Upper lobe of right lung (tissue), 1 donor: ENCODE data around the gene CHST3. TPM values are rescaled to one million over a fixed set of nuclear protein-coding genes. Genes with fewer than 3 reads are reported as not detected.
A peak's percentile ranks its signal among the peaks of the same experiment; 100 is the strongest.

ENCODE experiments used
- ATAC-seq: fragments of 200-7000 bp; cut with Tn5 transposase; one replicate; pipeline ENCODE4 v1.9.1; 2020; ENCODE audit warnings: mild to moderate bottlenecking, moderate library complexity
- DNase-seq: peaks from one replicate; pipeline ENCODE4 v3.0.0-alpha.2; 2020
- H3K27ac ChIP-seq: fragments of 200-600 bp; one replicate; pipeline ENCODE4 v1.8.0; 2022
- H3K27me3 ChIP-seq: fragments of 200-600 bp; one replicate; pipeline ENCODE4 v1.8.0; 2022; ENCODE audit warnings: mild to moderate bottlenecking
- H3K36me3 ChIP-seq: fragments of 200-600 bp; one replicate; pipeline ENCODE4 v1.8.0; 2022
- H3K4me1 ChIP-seq: fragments of 200-600 bp; one replicate; pipeline ENCODE4 v1.8.0; 2022
- H3K4me3 ChIP-seq: fragments of 200-600 bp; one replicate; pipeline ENCODE4 v1.8.0; 2022; ENCODE audit warnings: mild to moderate bottlenecking
- H3K9me3 ChIP-seq: fragments of 200-600 bp; one replicate; pipeline ENCODE4 v1.8.0; 2022
- CTCF ChIP-seq: fragments of 200-600 bp; IDR thresholded peaks from one replicate; pipeline ENCODE4 v1.8.0; 2022; ENCODE audit warnings: antibody characterized with exemption
- intact Hi-C: fragments of 100-400 bp; cut with DNase I; formaldehyde crosslinking; loops from one replicate; pipeline ENCODE4 v1.11.0; 2022
- total RNA-seq: library from RNA; stranded (reverse); fragmentation: NEBNext Ultra II Directional; extraction: Animal tissue kit (Norgen Biotek cat#: 25700); gene quantifications from one replicate; pipeline ENCODE4 v1.2.1, GENCODE V29; 2021
- donor health status: DM: no; HTN: yes; CAD: no; lungs with severe emphysema.

CHST3 gene
- total RNA-seq, 1 donor from 2014 or later = 15.6 TPM

DNA sequence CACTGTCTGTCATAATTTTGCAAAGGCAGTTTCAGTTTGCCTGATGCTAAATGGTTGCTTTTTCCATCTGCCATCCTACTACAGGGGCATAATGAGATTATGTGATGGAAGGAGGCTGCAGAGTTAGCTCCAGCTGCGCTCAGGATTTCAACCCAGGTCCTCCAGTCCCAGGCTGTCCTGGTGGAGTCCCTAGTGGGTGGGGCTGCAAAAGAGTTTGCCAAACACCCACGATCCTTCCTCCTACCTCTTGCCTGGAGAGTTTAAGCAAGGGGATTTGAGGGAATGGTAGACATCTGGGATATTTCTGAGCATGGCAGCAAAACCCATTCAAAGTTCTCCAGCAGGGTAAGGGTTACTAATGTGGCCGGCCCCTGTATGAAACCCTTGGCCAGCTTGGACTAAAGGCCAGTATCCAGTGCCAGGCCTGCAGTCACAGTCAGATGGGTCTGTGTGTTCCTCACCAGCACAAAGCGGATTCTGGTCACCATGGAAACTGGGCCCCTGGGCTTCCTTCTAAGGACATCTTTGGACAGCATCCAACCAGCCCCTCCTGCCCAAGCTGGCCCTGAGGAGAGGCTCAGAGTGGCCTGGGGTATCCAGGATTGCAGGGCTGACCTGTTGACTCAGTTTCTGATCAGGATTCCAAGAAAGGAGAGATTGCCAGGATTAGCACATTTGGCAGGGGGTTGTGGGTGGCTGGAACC, 42.7 kb upstream of the CHST3 start:
- intact Hi-C loops = no loop called here
- Histone ChIP-seq H3K4me1 (peaks cover 3% of the 10 kb centered on the region), H3K4me3 (no peak overlapping the region), H3K9me3 (no peaks in the 10 kb centered on the region), H3K27ac (no peak overlapping the region), H3K27me3 (no peaks in the 10 kb centered on the region), H3K36me3 (no peaks in the 10 kb centered on the region)
- no peak for ATAC-seq
- no peak for TF ChIP-seq CTCF
- DNase-seq = no peak

DNA sequence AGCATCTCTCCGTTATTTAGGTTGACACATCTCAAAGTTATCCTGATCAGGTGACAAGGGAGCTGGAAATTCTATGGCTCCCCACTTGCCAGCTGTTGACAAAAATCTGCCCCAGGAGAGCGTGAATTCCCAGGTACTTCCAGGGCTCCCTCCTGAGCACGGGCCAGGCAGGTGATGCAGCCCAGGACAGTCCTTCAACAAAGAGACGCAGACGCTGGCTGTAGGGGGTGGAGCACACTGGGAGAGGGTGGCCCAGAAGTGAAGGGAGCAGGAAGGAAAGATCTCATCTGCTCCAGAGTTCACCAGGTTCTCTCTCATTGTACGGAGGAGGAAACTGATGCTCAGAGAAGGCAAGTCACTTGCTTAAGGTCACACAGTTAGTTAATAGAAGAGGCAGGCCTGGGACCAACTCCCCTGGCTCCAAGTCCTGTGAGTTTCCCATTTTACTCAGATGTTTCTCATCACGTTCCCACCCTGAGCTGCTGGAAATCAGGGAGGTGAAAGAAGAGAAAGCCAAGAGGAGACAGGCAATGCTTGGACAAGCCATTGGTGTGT, 41.0 kb upstream of the CHST3 start:
- no peak for DNase-seq
- no peaks in the 10 kb centered on the region for H3K36me3 ChIP-seq
- no peak for TF ChIP-seq CTCF
- H3K27ac ChIP-seq = no peak overlapping the region
- ATAC-seq = peak; percentile 16
- H3K4me3 ChIP-seq = no peak overlapping the region
- no peaks in the 10 kb centered on the region for H3K27me3 ChIP-seq
- peaks cover 3% of the 10 kb centered on the region for H3K4me1 ChIP-seq
- no peaks in the 10 kb centered on the region for H3K9me3 ChIP-seq
- intact Hi-C loops = no loop called here

GRCh38 chr10:71924771-71925170, 39.4 kb upstream of the CHST3 start:
- H3K36me3 ChIP-seq = no peaks in the 10 kb centered on the region
- ATAC-seq (no peak), DNase-seq (no peak)
- peaks cover 3% of the 10 kb centered on the region for H3K4me1 ChIP-seq
- H3K4me3 ChIP-seq = no peak overlapping the region
- H3K27ac ChIP-seq = no peak overlapping the region
- intact Hi-C loops = no loop called here
- TF ChIP-seq CTCF = no peak
- no peaks in the 10 kb centered on the region for H3K27me3 ChIP-seq
- no peaks in the 10 kb centered on the region for H3K9me3 ChIP-seq

DNA sequence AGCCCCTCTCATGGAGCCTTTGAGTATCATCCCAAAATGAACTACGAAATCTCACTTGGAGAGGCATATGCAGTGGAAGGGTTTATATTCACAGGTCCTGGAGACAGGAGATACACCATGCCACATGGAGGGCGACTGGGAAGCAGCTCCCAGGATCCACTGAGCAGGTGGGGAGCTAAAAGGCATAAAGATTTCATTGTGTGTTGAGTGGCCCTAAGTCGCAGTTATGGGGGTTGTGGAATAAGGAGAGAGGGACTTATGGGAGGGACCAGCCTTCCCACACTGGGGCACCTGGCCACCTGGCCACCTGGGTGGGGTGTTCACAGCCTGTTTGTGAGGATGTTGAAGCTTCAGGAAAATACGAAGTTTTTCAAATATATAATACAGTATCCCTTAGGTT, 37.0 kb upstream of the CHST3 start:
- no peak for DNase-seq
- no peaks in the 10 kb centered on the region for H3K9me3 ChIP-seq
- ATAC-seq = no peak
- no peaks in the 10 kb centered on the region for H3K27me3 ChIP-seq
- no peak overlapping the region for H3K4me3 ChIP-seq
- H3K27ac ChIP-seq = no peak overlapping the region
- no peaks in the 10 kb centered on the region for H3K36me3 ChIP-seq
- H3K4me1 ChIP-seq = no peaks in the 10 kb centered on the region
- intact Hi-C loops = no loop called here
- TF ChIP-seq CTCF = no peak

DNA sequence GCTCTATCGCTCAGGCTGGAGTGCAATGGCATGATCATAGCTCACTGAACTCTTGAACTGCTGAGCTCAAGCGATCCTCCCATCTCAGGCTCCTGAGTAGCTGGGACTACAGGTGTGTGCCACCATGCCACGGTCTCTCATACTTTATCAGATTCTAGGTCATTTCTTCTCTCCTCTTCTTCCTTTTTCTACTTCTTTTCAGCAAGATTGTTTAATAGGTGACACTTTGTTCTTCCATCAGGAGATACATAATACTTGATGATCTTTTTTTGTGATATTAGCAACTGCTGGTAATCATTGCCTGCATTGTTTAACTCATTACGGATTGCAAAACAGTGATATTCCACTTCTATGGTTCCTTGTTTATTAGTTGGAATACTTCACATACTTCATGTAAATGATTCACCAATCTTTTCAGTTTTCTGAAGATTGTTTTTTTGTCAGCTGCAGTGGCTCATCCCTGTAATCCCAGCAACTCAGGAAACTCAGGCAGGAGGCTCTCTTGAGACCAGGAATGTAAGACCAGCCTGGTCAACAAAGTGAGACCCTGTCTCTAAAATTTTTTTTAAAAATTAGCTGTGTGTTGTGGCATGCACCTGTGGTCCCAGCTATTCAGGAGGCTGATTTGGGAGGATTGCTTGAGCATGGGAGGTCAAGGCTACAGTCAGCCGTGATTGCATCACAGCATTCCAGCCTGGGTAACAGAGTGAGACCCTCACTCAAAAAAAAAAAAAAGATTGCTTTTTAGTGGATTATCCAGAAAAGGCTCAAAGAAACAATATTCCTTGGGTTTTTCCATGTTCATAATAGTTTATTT, 36.2 kb upstream of the CHST3 start:
- intact Hi-C loops = no loop called here
- Histone ChIP-seq H3K36me3 (no peaks in the 10 kb centered on the region), H3K27ac (no peak overlapping the region), H3K27me3 (no peaks in the 10 kb centered on the region), H3K4me3 (no peak overlapping the region), H3K4me1 (no peaks in the 10 kb centered on the region), H3K9me3 (no peaks in the 10 kb centered on the region)
- DNase-seq = no peak
- no peak for TF ChIP-seq CTCF
- no peak for ATAC-seq
